SK-N-SH (cell line): ENCODE data around the gene ST8SIA4. TPM values are rescaled to one million over a fixed set of nuclear protein-coding genes. Genes with fewer than 3 reads are reported as not detected.

Experiments
- CTCF ChIA-PET: fragments of 300-600, 350-600 bp; formaldehyde crosslinking; extraction: SDS; loops from one replicate; lab custom pipeline; 2021; lab: Yijun Ruan, JAX
- POLR2A ChIA-PET: fragments of 350-600 bp; sonication (Branson Sonifier 250); formaldehyde crosslinking; extraction: SDS; loops from one replicate; lab custom pipeline; 2020; ENCODE audit warnings: antibody characterized with exemption, inconsistent platforms; lab: Yijun Ruan, JAX
- DNase-seq: peaks from one replicate; pipeline ENCODE4 v3.0.0; 2012
- H2AFZ ChIP-seq: fragments of 200-600 bp; sonication (generic); 2 replicates; pipeline ENCODE4 v1.8.1; 2016; ENCODE audit warnings: antibody characterized with exemption, mild to moderate bottlenecking, low read depth
- H3F3A ChIP-seq: fragments of 200-600 bp; sonication (generic); replicated peaks from 2 replicates; pipeline ENCODE3; 2016; ENCODE audit warnings: antibody characterized with exemption, mild to moderate bottlenecking; ENCODE audit not compliant: insufficient read depth
- H3K27ac ChIP-seq, 2 experiments: fragments of 200-500 bp in 1 of 2; fragments of 200-600 bp in 1 of 2; sonication (Bioruptor generic) in 1 of 2; sonication (generic), shearing (Covaris generic) in 1 of 2; 2 replicates each; pipeline versions ENCODE4 v1.5.1 to v1.6.1; 2014 to 2016; ENCODE audit warnings: low read depth in 2 of 2, inconsistent platforms in 1 of 2, low read length in 1 of 2, mild to moderate bottlenecking in 1 of 2, mixed read lengths in 1 of 2
- H3K27me3 ChIP-seq: fragments of 200-600 bp; sonication (generic), shearing (Covaris generic); 2 replicates; pipeline ENCODE4 v1.6.1; 2016; ENCODE audit warnings: mixed run types; ENCODE audit not compliant: insufficient read depth
- H3K36me3 ChIP-seq, 2 experiments: fragments of 200-500 bp in 1 of 2; fragments of 200-600 bp in 1 of 2; sonication (Bioruptor generic) in 1 of 2; sonication (generic) in 1 of 2; replicated peaks in 1 of 2; 2 replicates each; pipeline versions ENCODE3 to v1.5.1; 2014 to 2016; ENCODE audit warnings: low read length in 1 of 2, mild to moderate bottlenecking in 1 of 2; ENCODE audit not compliant: insufficient read depth in 2 of 2, control insufficient read depth in 1 of 2
- H3K4me1 ChIP-seq, 2 experiments: fragments of 200-500 bp in 1 of 2; fragments of 200-600 bp in 1 of 2; sonication (Bioruptor generic) in 1 of 2; sonication (generic), shearing (Covaris generic) in 1 of 2; 2 replicates each; pipeline versions ENCODE4 v1.5.1 to v1.6.1; 2014 to 2016; ENCODE audit warnings: low read depth in 1 of 2, low read length in 1 of 2, mixed run types in 1 of 2; ENCODE audit not compliant: insufficient read depth in 2 of 2, control insufficient read depth in 1 of 2
- H3K4me2 ChIP-seq: fragments of 200-600 bp; sonication (generic), shearing (Covaris generic); 2 replicates; pipeline ENCODE4 v1.6.1; 2017; ENCODE audit warnings: mixed run types
- H3K4me3 ChIP-seq, 2 experiments: fragments of 200-500 bp in 1 of 2; fragments of 200-600 bp in 1 of 2; sonication (Bioruptor generic) in 1 of 2; sonication (generic), shearing (Covaris generic) in 1 of 2; 2 replicates each; pipeline versions ENCODE4 v1.5.1 to v1.8.1; 2014 to 2016; ENCODE audit warnings: low read depth in 2 of 2, inconsistent platforms in 1 of 2, low read length in 1 of 2, mild to moderate bottlenecking in 1 of 2, mixed read lengths in 1 of 2, moderate library complexity in 1 of 2
- H3K79me2 ChIP-seq: fragments of 200-600 bp; sonication (generic); 2 replicates; pipeline ENCODE4 v1.8.1; 2017; ENCODE audit warnings: mild to moderate bottlenecking; ENCODE audit not compliant: insufficient read depth
- H3K9ac ChIP-seq: fragments of 200-600 bp; sonication (generic); 2 replicates; pipeline ENCODE4 v1.6.1; 2017; ENCODE audit warnings: mixed run types
- H3K9me2 ChIP-seq: fragments of 200-600 bp; sonication (generic); 2 replicates; pipeline ENCODE4 v1.6.1; 2017; ENCODE audit warnings: mixed run types
- H3K9me3 ChIP-seq: fragments of 200-600 bp; sonication (generic); 2 replicates; pipeline ENCODE4 v1.6.1; 2017; ENCODE audit warnings: mixed run types, mild to moderate bottlenecking, moderate library complexity
- H4K20me1 ChIP-seq: fragments of 200-600 bp; sonication (generic); 2 replicates; pipeline ENCODE4 v1.6.1; 2017; ENCODE audit warnings: mild to moderate bottlenecking, mixed run types; ENCODE audit not compliant: insufficient read depth
- CHD2 ChIP-seq: fragments of 150-350 bp; IDR thresholded peaks from 2 replicates; pipeline ENCODE4 v1.6.1; 2018; ENCODE audit warnings: low read length; ENCODE audit not compliant: partially characterized antibody
- ELF1 ChIP-seq: IDR thresholded peaks from 2 replicates; pipeline ENCODE4 v1.4.0; 2012
- EP300 ChIP-seq, 2 experiments: IDR thresholded peaks; 2 replicates each; pipeline versions ENCODE4 v1.4.0 to v1.6.1; 2012; ENCODE audit warnings: borderline replicate concordance in 1 of 2, low read depth in 1 of 2, low read length in 1 of 2
- EZH2phosphoT487 ChIP-seq: fragments of 200-600 bp; sonication (generic); IDR thresholded peaks from 2 replicates; pipeline ENCODE4 v1.6.1; 2017; ENCODE audit warnings: low read depth, mixed run types, mild to moderate bottlenecking, antibody characterized with exemption, moderate library complexity, borderline replicate concordance
- FOXJ3 ChIP-seq: sonication (generic); formaldehyde crosslinking; IDR thresholded peaks from 2 replicates; pipeline ENCODE4 v1.5.1; 2020; ENCODE audit warnings: mild to moderate bottlenecking, missing genetic modification reagents
- FOXM1 ChIP-seq: IDR thresholded peaks from 2 replicates; pipeline ENCODE4 v1.4.0; 2012; ENCODE audit warnings: low read depth, mild to moderate bottlenecking
- GABPA ChIP-seq: IDR thresholded peaks from 2 replicates; pipeline ENCODE4 v1.4.0; 2012; ENCODE audit warnings: low read depth, mild to moderate bottlenecking
- MXI1 ChIP-seq: IDR thresholded peaks from 2 replicates; pipeline ENCODE4 v1.6.1; 2012; ENCODE audit warnings: mild to moderate bottlenecking, low read depth, low read length, improper control_type of control experiment
- NFIC ChIP-seq: IDR thresholded peaks from 2 replicates; pipeline ENCODE4 v1.4.0; 2012; ENCODE audit warnings: borderline replicate concordance
- POLR2AphosphoS5 ChIP-seq: IDR thresholded peaks from 2 replicates; pipeline ENCODE4 v1.6.1; 2012; ENCODE audit warnings: low read depth, low read length
- RFX5 ChIP-seq: IDR thresholded peaks from 2 replicates; pipeline ENCODE4 v1.6.1; 2012; ENCODE audit warnings: mild to moderate bottlenecking, improper control_type of control experiment, low read length
- RXRA ChIP-seq: IDR thresholded peaks from 2 replicates; pipeline ENCODE4 v1.4.0; 2012; ENCODE audit warnings: low read depth, mild to moderate bottlenecking, borderline replicate concordance
- SIN3A ChIP-seq: IDR thresholded peaks from 2 replicates; pipeline ENCODE4 v1.6.1; 2012; ENCODE audit warnings: low read depth, mild to moderate bottlenecking, low read length, moderate library complexity, borderline replicate concordance
- SMC3 ChIP-seq: IDR thresholded peaks from 2 replicates; pipeline ENCODE4 v1.6.1; 2012; ENCODE audit warnings: low read depth, low read length, improper control_type of control experiment
- WGBS: methylation state at CpG from one replicate; pipeline ENCODE4 v1.1.6; 2017; ENCODE audit warnings: low lambda C conversion rate; 5-methylcytosine and 5-hydroxymethylcytosine counted together
- polyA plus RNA-seq, 3 experiments: library from polyadenylated mRNA; depleted of rRNA; stranded (reverse); fragments of >200 nt; gene quantifications; 2 replicates each; pipeline ENCODE4 v1.2.3, GENCODE V29; 2012
- TF ChIP-seq, protein P1 (sequence below): fragments of 200-600 bp; sonication (generic); IDR thresholded peaks from 2 replicates; pipeline ENCODE4 v1.6.1; 2017; ENCODE audit warnings: antibody characterized with exemption, mild to moderate bottlenecking, moderate library complexity
- TF ChIP-seq, protein P2 (sequence below): IDR thresholded peaks from 2 replicates; pipeline ENCODE4 v1.4.0; 2012; ENCODE audit warnings: low read depth, borderline replicate concordance
- TF ChIP-seq, protein P3 (sequence below): fragments of 150-350 bp; IDR thresholded peaks from 2 replicates; pipeline ENCODE4 v1.6.1; 2017; ENCODE audit warnings: antibody characterized with exemption, low read length, low read depth, borderline replicate concordance
- TF ChIP-seq, protein P4 (sequence below): IDR thresholded peaks from 2 replicates; pipeline ENCODE4 v1.4.0; 2012; ENCODE audit warnings: low read depth, borderline replicate concordance
- TF ChIP-seq, protein P5 (sequence below): IDR thresholded peaks from 2 replicates; pipeline ENCODE4 v1.6.1; 2012; ENCODE audit warnings: mild to moderate bottlenecking, low read depth, low read length, moderate library complexity
- TF ChIP-seq, protein P6 (sequence below): IDR thresholded peaks from 2 replicates; pipeline ENCODE4 v1.4.0; 2012; ENCODE audit warnings: low read depth

ST8SIA4 gene
- polyA plus RNA-seq, 1 of the 3 experiments (the other 2 are of a cell fraction) = 0.02 TPM

DNA sequence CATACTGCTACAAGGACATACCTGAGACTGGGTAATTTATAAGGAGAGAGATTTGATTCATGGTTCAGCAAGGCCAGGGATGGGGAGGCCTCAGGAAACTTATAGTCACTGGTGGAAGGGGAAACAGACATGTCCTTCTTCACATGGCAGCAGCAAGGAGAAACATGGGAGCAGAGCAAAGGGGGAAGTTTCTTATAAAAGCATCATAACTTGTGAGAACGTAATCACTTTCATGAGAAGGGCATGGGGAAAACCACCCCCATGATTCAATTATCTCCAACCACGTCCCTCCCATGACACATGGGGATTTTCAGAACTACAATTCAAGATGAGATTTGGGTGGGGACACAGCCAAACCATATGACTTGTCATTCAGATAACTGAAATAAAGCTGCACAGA is 100.9 kb downstream of the ST8SIA4 start:
- POLR2A ChIA-PET = no interaction called here

More for the DNA sequence above, 100.9 kb downstream of the ST8SIA4 start:
- H3K9me3 ChIP-seq = no peaks in the 10 kb centered on the region
- no peaks in the 10 kb centered on the region for H3K4me1 ChIP-seq
- no peaks in the 10 kb centered on the region for H3K9me2 ChIP-seq
- H4K20me1 ChIP-seq = no peaks in the 10 kb centered on the region
- H3K9ac ChIP-seq = no peak overlapping the region
- TF ChIP-seq RFX5 = no peak
- TF ChIP-seq MXI1 = no peak
- no peak for TF ChIP-seq GABPA
- TF ChIP-seq, protein P1, sequence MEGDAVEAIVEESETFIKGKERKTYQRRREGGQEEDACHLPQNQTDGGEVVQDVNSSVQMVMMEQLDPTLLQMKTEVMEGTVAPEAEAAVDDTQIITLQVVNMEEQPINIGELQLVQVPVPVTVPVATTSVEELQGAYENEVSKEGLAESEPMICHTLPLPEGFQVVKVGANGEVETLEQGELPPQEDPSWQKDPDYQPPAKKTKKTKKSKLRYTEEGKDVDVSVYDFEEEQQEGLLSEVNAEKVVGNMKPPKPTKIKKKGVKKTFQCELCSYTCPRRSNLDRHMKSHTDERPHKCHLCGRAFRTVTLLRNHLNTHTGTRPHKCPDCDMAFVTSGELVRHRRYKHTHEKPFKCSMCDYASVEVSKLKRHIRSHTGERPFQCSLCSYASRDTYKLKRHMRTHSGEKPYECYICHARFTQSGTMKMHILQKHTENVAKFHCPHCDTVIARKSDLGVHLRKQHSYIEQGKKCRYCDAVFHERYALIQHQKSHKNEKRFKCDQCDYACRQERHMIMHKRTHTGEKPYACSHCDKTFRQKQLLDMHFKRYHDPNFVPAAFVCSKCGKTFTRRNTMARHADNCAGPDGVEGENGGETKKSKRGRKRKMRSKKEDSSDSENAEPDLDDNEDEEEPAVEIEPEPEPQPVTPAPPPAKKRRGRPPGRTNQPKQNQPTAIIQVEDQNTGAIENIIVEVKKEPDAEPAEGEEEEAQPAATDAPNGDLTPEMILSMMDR = no peak
- TF ChIP-seq CHD2 = no peak
- TF ChIP-seq RXRA = no peak
- TF ChIP-seq, protein P2, sequence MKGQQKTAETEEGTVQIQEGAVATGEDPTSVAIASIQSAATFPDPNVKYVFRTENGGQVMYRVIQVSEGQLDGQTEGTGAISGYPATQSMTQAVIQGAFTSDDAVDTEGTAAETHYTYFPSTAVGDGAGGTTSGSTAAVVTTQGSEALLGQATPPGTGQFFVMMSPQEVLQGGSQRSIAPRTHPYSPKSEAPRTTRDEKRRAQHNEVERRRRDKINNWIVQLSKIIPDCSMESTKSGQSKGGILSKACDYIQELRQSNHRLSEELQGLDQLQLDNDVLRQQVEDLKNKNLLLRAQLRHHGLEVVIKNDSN = no peak
- TF ChIP-seq EZH2phosphoT487 = no peak
- no peak for TF ChIP-seq FOXM1
- TF ChIP-seq, protein P3, sequence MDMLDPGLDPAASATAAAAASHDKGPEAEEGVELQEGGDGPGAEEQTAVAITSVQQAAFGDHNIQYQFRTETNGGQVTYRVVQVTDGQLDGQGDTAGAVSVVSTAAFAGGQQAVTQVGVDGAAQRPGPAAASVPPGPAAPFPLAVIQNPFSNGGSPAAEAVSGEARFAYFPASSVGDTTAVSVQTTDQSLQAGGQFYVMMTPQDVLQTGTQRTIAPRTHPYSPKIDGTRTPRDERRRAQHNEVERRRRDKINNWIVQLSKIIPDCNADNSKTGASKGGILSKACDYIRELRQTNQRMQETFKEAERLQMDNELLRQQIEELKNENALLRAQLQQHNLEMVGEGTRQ = no peak
- TF ChIP-seq NFIC = no peak
- TF ChIP-seq SMC3 = no peak
- TF ChIP-seq POLR2AphosphoS5 = no peak
- no peak for TF ChIP-seq ELF1
- TF ChIP-seq FOXJ3 (CRISPR knock-in tag) = no peak
- TF ChIP-seq SIN3A = no peak
- TF ChIP-seq EP300 (IDR thresholded peaks at IDR 0.05; ENCODE audit: borderline replicate concordance in 1 of 2, low read depth in 1 of 2, low read length in 1 of 2) = no peak
- TF ChIP-seq, protein P4, sequence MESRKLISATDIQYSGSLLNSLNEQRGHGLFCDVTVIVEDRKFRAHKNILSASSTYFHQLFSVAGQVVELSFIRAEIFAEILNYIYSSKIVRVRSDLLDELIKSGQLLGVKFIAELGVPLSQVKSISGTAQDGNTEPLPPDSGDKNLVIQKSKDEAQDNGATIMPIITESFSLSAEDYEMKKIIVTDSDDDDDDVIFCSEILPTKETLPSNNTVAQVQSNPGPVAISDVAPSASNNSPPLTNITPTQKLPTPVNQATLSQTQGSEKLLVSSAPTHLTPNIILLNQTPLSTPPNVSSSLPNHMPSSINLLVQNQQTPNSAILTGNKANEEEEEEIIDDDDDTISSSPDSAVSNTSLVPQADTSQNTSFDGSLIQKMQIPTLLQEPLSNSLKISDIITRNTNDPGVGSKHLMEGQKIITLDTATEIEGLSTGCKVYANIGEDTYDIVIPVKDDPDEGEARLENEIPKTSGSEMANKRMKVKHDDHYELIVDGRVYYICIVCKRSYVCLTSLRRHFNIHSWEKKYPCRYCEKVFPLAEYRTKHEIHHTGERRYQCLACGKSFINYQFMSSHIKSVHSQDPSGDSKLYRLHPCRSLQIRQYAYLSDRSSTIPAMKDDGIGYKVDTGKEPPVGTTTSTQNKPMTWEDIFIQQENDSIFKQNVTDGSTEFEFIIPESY = no peak
- TF ChIP-seq, protein P5, sequence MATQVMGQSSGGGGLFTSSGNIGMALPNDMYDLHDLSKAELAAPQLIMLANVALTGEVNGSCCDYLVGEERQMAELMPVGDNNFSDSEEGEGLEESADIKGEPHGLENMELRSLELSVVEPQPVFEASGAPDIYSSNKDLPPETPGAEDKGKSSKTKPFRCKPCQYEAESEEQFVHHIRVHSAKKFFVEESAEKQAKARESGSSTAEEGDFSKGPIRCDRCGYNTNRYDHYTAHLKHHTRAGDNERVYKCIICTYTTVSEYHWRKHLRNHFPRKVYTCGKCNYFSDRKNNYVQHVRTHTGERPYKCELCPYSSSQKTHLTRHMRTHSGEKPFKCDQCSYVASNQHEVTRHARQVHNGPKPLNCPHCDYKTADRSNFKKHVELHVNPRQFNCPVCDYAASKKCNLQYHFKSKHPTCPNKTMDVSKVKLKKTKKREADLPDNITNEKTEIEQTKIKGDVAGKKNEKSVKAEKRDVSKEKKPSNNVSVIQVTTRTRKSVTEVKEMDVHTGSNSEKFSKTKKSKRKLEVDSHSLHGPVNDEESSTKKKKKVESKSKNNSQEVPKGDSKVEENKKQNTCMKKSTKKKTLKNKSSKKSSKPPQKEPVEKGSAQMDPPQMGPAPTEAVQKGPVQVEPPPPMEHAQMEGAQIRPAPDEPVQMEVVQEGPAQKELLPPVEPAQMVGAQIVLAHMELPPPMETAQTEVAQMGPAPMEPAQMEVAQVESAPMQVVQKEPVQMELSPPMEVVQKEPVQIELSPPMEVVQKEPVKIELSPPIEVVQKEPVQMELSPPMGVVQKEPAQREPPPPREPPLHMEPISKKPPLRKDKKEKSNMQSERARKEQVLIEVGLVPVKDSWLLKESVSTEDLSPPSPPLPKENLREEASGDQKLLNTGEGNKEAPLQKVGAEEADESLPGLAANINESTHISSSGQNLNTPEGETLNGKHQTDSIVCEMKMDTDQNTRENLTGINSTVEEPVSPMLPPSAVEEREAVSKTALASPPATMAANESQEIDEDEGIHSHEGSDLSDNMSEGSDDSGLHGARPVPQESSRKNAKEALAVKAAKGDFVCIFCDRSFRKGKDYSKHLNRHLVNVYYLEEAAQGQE = no peak
- TF ChIP-seq, protein P6, sequence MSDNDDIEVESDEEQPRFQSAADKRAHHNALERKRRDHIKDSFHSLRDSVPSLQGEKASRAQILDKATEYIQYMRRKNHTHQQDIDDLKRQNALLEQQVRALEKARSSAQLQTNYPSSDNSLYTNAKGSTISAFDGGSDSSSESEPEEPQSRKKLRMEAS = no peak
- TF ChIP-seq, all 33 proteins: peak for 0
- Histone ChIP-seq H3K4me2 (no peak overlapping the region), H3K79me2 (no peaks in the 10 kb centered on the region), H3K4me3 (no peak overlapping the region), H2AFZ (no peak overlapping the region), H3F3A (no peaks in the 10 kb centered on the region), H3K27ac (no peak overlapping the region), H3K27me3 (no peaks in the 10 kb centered on the region), H3K36me3 (no peaks in the 10 kb centered on the region)
- DNase-seq = no peak
- CTCF ChIA-PET = no interaction called here
- 31% methylated on average over 2 of the region's 2 CpGs for WGBS
